Ishikawa (cell line): ENCODE results near the gene TANC1.

Source experiments
- TAF1 ChIP-seq: IDR thresholded peaks from 2 replicates; pipeline ENCODE4 v1.6.1; 2012; ENCODE audit warnings: low read depth, mild to moderate bottlenecking
- TCF12 ChIP-seq: IDR thresholded peaks from 2 replicates; pipeline ENCODE4 v1.6.1; 2012; ENCODE audit warnings: low read depth

DNA sequence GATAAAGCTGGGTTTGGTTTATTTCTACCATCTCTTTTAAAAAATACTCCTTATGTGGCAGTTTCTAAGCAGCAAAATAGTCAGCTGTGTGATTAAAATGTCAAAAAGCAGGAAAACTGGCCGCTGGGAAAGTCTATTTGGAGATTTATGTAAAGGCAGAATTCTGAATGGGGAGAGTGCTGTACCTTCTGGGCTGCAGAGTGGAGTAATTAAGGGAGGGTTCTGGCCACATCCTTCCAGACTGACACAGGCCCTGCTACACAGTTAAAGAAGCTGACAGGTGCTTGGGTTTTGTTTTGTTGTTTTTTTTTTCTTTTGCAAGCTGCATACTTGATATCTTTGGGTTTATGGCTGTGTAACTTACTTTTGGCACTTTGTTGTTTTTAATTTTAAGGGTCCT lies 160.8 kb downstream of the TANC1 start:
- no peak for TF ChIP-seq TAF1
- no peak for TF ChIP-seq TCF12
